GM06990 (cell line): Measurements from ENCODE around the gene FAM72C.
"Not testable (repeated sequence)": the region's sequence is repeated elsewhere in the genome, so short reads cannot be mapped to it uniquely, and the experiment has no call there.

Source experiments
- DNase-seq: peaks from one replicate; pipeline ENCODE4 v3.0.0-alpha.2; 2011; ENCODE audit not compliant: insufficient read length; ENCODE audit errors: extremely low read depth
- H3K27me3 ChIP-seq: replicated peaks from 2 replicates; pipeline ENCODE4 v1.6.0; 2011; ENCODE audit warnings: low read length; ENCODE audit not compliant: control insufficient read depth, insufficient read depth
- H3K36me3 ChIP-seq: 2 replicates; pipeline ENCODE4 v1.5.1; 2011; ENCODE audit warnings: low read length; ENCODE audit not compliant: control insufficient read depth, insufficient read depth
- H3K4me3 ChIP-seq: replicated peaks from 2 replicates; pipeline ENCODE4 v1.5.1; 2011; ENCODE audit warnings: low read depth, mild to moderate bottlenecking, control low read depth, low read length

The FAM72C gene

DNA sequence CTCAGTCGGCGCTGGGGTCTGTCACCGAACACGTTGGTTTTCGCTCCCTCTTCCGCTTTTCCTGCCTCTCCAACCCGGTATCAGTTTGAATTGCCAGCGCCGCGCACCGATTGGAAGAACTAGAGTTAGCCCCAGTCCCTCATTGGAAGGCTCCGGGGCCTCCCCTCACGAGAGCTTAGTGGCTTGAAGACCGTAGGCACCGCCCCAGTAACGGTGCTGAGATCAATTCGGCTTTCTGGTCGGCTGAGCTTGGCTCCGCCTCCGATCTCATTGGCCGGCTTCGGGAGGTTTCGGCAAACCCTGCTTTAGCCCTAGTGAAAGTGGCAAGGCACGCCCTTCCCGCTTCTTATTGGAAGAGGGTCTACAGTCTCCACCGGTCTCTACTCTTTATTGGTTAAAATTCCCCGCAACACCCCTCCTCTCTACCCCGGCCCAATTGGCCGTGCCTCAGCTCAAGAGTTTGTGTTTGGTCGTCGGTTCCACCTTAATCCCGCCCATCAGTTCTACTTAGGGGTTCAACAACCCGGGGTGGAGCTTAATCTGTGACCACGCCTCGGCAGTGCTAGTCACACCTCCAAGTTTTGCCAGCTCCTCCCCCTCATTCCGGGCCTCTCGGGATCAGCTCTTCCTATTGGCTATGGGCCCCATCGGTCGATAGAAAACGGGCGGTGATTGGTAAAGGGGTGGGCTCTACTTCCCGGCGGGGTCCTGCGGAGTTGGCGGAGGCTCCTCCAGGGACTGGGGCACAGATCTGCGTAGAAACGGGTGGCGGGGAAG is at the start of gene FAM72C:
TSS of gene FAM72C (minus strand) at position 63 of the 777 bp plus-strand sequence. CDS start 845 bp downstream, outside the sequence.
- H3K27me3 ChIP-seq, H3K36me3 ChIP-seq, DNase-seq, H3K4me3 ChIP-seq: not testable (repeated sequence)

- not testable (repeated sequence) for H3K36me3 ChIP-seq, H3K4me3 ChIP-seq, H3K27me3 ChIP-seq, DNase-seq
Observed at GRCh38 chr1:144020001-144020738, 48.4 kb upstream of the FAM72C start.

DNA sequence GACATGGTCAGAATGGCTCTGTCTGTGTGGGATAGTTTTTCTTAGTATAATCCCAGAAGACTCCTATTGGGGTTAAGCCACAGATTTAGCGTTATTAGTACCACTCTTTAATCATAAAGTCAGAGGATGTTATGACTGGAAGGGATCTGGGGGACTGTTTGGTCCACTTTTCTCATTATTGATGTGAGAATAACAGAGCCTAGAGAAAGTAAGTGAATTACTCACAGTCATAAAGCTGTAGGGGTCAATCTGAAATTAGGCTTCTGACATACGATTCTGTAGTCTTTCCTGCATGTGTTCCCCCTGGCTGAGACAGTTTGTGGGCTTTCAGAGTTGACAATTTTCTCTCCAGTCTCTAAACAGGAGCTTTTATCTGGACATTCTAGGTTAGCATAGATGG is 47.3 kb upstream of the FAM72C start:
- H3K36me3 ChIP-seq, H3K27me3 ChIP-seq, DNase-seq, H3K4me3 ChIP-seq: not testable (repeated sequence)

GRCh38 chr1:144015180-144015966 is 43.6 kb upstream of the FAM72C start:
- not testable (repeated sequence) for H3K4me3 ChIP-seq, H3K27me3 ChIP-seq, DNase-seq, H3K36me3 ChIP-seq

DNA sequence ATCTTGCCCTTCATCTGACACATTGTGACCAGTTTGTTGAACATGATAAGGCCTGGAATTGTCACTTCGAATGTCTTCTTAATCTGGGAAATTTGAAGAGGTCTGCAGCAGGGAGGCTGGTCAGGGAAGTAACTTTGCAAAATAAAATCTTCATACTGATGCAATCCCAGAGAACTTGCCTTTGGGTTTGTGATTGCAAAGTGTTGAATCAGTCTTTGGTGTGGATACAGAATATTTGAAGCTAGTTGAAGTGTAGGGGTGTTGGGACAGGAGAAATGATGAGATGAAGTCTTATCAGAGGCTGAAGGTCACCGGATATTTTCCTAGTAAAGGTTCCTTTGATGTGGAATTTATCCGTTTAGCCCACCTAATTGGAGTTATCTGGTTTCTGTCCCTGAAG is 42.7 kb upstream of the FAM72C start:
- H3K27me3 ChIP-seq, H3K4me3 ChIP-seq, DNase-seq, H3K36me3 ChIP-seq: not testable (repeated sequence)

- not testable (repeated sequence) for H3K36me3 ChIP-seq, H3K27me3 ChIP-seq, H3K4me3 ChIP-seq, DNase-seq
Observed at GRCh38 chr1:144014121-144014520, 42.3 kb upstream of the FAM72C start.

GRCh38 chr1:144012168-144012733 is 40.5 kb upstream of the FAM72C start:
- H3K27me3 ChIP-seq, H3K4me3 ChIP-seq, H3K36me3 ChIP-seq, DNase-seq: not testable (repeated sequence)

DNA sequence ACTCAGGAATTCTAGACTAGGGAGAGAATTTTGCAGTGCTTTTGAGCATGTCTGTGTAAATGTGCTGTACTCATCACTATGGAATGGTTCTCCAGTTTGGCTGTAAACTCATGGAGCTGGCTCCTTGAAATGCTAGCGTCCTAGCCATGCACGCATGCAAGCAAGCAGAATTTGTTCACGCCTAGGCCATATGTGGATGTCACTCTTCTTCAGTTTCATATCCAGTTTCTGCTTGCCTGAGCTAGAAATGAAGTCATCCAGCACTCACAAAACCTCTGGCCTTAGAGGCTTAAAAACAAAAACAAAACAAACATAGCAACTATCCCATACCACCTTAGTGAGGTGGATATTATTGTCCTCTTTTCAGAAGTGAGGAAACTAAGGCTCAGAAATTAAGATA is 37.6 kb upstream of the FAM72C start:
- not testable (repeated sequence) for H3K36me3 ChIP-seq, DNase-seq, H3K4me3 ChIP-seq, H3K27me3 ChIP-seq

- H3K36me3 ChIP-seq, DNase-seq, H3K4me3 ChIP-seq, H3K27me3 ChIP-seq: not testable (repeated sequence)
Observed at GRCh38 chr1:144004259-144004658, 32.5 kb upstream of the FAM72C start.

DNA sequence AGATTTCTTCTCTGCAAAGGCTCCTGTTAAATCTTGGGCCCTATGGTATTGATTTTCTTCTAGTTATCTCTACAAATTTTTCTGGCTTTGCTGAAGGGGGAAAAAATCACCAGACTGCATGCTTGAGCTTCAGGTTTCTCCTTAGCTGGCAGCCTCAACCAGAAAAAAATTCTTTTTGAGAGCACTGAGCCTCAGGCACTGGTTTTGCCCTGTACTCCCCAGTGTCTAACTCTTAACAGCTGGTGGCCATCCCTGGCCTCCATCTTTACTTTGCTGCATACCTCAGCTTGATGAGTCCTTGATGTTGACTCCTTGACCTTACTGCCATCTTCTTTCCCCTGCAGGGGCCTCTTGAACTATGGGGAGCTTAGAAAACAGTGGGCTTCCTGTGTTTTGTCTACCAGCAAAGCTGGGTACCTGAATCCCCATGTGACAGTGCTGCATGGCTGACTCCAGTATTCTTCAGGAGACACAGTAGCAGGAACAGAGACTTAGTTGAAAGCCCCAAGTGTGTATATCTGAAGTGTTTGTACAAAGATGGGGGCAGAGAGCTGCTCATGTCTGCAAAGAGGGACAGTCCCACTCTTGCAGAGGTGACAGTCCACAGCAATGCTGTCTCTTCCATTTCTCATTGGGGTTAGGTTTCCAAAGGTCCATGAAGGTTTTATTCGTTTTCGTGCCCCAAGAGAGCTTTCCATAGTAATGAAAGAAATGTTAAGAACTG is 31.7 kb upstream of the FAM72C start:
- not testable (repeated sequence) for H3K4me3 ChIP-seq, DNase-seq, H3K36me3 ChIP-seq, H3K27me3 ChIP-seq
